ENCODE measurements around the gene MSI2. TPM values are rescaled to one million over a fixed set of nuclear protein-coding genes. Genes with fewer than 3 reads are reported as not detected.

Gene MSI2
- total and polyA plus RNA-seq, 2 experiments from 2014 or later: 4.3 to 17.9 TPM

- Histone ChIP-seq H3K36me3 (ENCODE audit: low read depth) (no peaks in the 10 kb centered on the region), H3K4me3 (no peak overlapping the region), H3K79me2 (ENCODE audit: insufficient read depth) (no peaks in the 10 kb centered on the region), H3K9me2 (ENCODE audit: insufficient read depth) (no peaks in the 10 kb centered on the region), H4K20me1 (ENCODE audit: insufficient read depth) (no peaks in the 10 kb centered on the region), H3K27me3 (replicated peaks; ENCODE audit: insufficient read depth) (no peaks in the 10 kb centered on the region), H3K27ac (no peak overlapping the region), H3F3A (ENCODE audit: insufficient read depth) (peaks cover 6% of the 10 kb centered on the region; the same call in 1 of the 2 replicates), H3K9me3 (ENCODE audit: low read depth) (no peaks in the 10 kb centered on the region), H3K9ac (no peak overlapping the region), H3K4me1 (ENCODE audit: insufficient read depth) (peaks cover 10% of the 10 kb centered on the region), H2AFZ (no peak overlapping the region), H3K4me2 (ENCODE audit: unreplicated experiment) (no peak overlapping the region)
- DNase-seq: no peak
- WGBS, 2 experiments (ENCODE audit: low coverage in 1 of 2, low lambda C conversion rate in 2 of 2, missing lambda C conversion rate in 2 of 2): 80 to 90% methylated on average over 9 of the region's 9 CpGs
- in situ Hi-C loops (cut with MboI): no loop called here
- TF ChIP-seq EZH2 (IDR thresholded peaks at IDR 0.05; ENCODE audit: insufficient read depth, poor library complexity, severe bottlenecking) (no peak), EZH2phosphoT487 (IDR thresholded peaks at IDR 0.05; ENCODE audit: insufficient read depth, low read depth) (no peak)
Observed at GRCh38 chr17:57438066-57438731, 181.9 kb downstream of the MSI2 start.

- Histone ChIP-seq H3K4me2 (ENCODE audit: unreplicated experiment) (no peak overlapping the region), H3K9ac (no peak overlapping the region), H3K9me2 (ENCODE audit: insufficient read depth) (no peaks in the 10 kb centered on the region), H3K27me3 (replicated peaks; ENCODE audit: insufficient read depth) (no peaks in the 10 kb centered on the region), H3K27ac (no peak overlapping the region), H3K4me3 (no peak overlapping the region), H2AFZ (no peak overlapping the region), H3K4me1 (ENCODE audit: insufficient read depth) (peaks cover 10% of the 10 kb centered on the region), H3K79me2 (ENCODE audit: insufficient read depth) (no peaks in the 10 kb centered on the region), H4K20me1 (ENCODE audit: insufficient read depth) (no peaks in the 10 kb centered on the region), H3F3A (ENCODE audit: insufficient read depth) (peaks cover 6% of the 10 kb centered on the region; the same call in 1 of the 2 replicates), H3K9me3 (ENCODE audit: low read depth) (no peaks in the 10 kb centered on the region), H3K36me3 (ENCODE audit: low read depth) (no peaks in the 10 kb centered on the region)
- no peak for TF ChIP-seq EZH2 (IDR thresholded peaks at IDR 0.05; ENCODE audit: insufficient read depth, poor library complexity, severe bottlenecking)
- TF ChIP-seq EZH2phosphoT487 (IDR thresholded peaks at IDR 0.05; ENCODE audit: insufficient read depth, low read depth): no peak
- DNase-seq: no peak
- in situ Hi-C loops (cut with MboI): no loop called here
- 90 to 92% methylated on average over 5 of the region's 5 CpGs for WGBS, 2 experiments (ENCODE audit: low coverage in 1 of 2, low lambda C conversion rate in 2 of 2, missing lambda C conversion rate in 2 of 2)
Observed at GRCh38 chr17:57439651-57440050, 183.3 kb downstream of the MSI2 start.

GRCh38 chr17:57440522-57441269 lies 184.4 kb downstream of the MSI2 start:
- peak overlapping the region; percentile 24; the same call in 1 of the 2 replicates for H3K27ac ChIP-seq
- in situ Hi-C loops (cut with MboI): no loop called here
- no peaks in the 10 kb centered on the region for H3K36me3 ChIP-seq (ENCODE audit: low read depth)
- no peaks in the 10 kb centered on the region for H4K20me1 ChIP-seq (ENCODE audit: insufficient read depth)
- no peak overlapping the region for H3K9ac ChIP-seq
- no peaks in the 10 kb centered on the region for H3K9me2 ChIP-seq (ENCODE audit: insufficient read depth)
- 60 to 62% methylated on average over 15 of the region's 15 CpGs for WGBS, 2 experiments (ENCODE audit: low coverage in 1 of 2, low lambda C conversion rate in 2 of 2, missing lambda C conversion rate in 2 of 2)
- H2AFZ ChIP-seq: peak overlapping the region; percentile 43
- no peak overlapping the region for H3K4me3 ChIP-seq
- H3K27me3 ChIP-seq (replicated peaks; ENCODE audit: insufficient read depth): no peaks in the 10 kb centered on the region
- TF ChIP-seq EZH2phosphoT487 (IDR thresholded peaks at IDR 0.05; ENCODE audit: insufficient read depth, low read depth) (no peak), EZH2 (IDR thresholded peaks at IDR 0.05; ENCODE audit: insufficient read depth, poor library complexity, severe bottlenecking) (no peak)
- H3K79me2 ChIP-seq (ENCODE audit: insufficient read depth): no peaks in the 10 kb centered on the region
- no peak overlapping the region for H3K4me2 ChIP-seq (ENCODE audit: unreplicated experiment)
- peaks cover 10% of the 10 kb centered on the region for H3K4me1 ChIP-seq (ENCODE audit: insufficient read depth)
- no peaks in the 10 kb centered on the region for H3K9me3 ChIP-seq (ENCODE audit: low read depth)
- DNase-seq: peak; percentile 78
- H3F3A ChIP-seq (ENCODE audit: insufficient read depth): peaks cover 6% of the 10 kb centered on the region; the same call in 1 of the 2 replicates

- Histone ChIP-seq H3F3A (ENCODE audit: insufficient read depth) (peaks cover 6% of the 10 kb centered on the region; the same call in 1 of the 2 replicates), H3K9me3 (ENCODE audit: low read depth) (no peaks in the 10 kb centered on the region), H3K4me1 (ENCODE audit: insufficient read depth) (peaks cover 10% of the 10 kb centered on the region), H3K9ac (no peak overlapping the region), H3K9me2 (ENCODE audit: insufficient read depth) (no peaks in the 10 kb centered on the region), H3K27me3 (replicated peaks; ENCODE audit: insufficient read depth) (no peaks in the 10 kb centered on the region), H4K20me1 (ENCODE audit: insufficient read depth) (no peaks in the 10 kb centered on the region), H3K27ac (no peak overlapping the region), H3K4me3 (no peak overlapping the region), H2AFZ (peak overlapping the region; percentile 43), H3K4me2 (ENCODE audit: unreplicated experiment) (no peak overlapping the region), H3K36me3 (ENCODE audit: low read depth) (no peaks in the 10 kb centered on the region), H3K79me2 (ENCODE audit: insufficient read depth) (no peaks in the 10 kb centered on the region)
- TF ChIP-seq EZH2phosphoT487 (IDR thresholded peaks at IDR 0.05; ENCODE audit: insufficient read depth, low read depth): no peak
- TF ChIP-seq EZH2 (IDR thresholded peaks at IDR 0.05; ENCODE audit: insufficient read depth, poor library complexity, severe bottlenecking): no peak
- no peak for DNase-seq
- in situ Hi-C loops (cut with MboI): no loop called here
- WGBS, 2 experiments (ENCODE audit: low coverage in 1 of 2, low lambda C conversion rate in 2 of 2, missing lambda C conversion rate in 2 of 2): 75 to 83% methylated on average over 1 of the region's 1 CpG
Observed at GRCh38 chr17:57441270-57441600, 184.9 kb downstream of the MSI2 start.

Data from GM23248 (cell line).